Measurements from ENCODE around the gene TRPV4.

TRPV4 gene

DNA sequence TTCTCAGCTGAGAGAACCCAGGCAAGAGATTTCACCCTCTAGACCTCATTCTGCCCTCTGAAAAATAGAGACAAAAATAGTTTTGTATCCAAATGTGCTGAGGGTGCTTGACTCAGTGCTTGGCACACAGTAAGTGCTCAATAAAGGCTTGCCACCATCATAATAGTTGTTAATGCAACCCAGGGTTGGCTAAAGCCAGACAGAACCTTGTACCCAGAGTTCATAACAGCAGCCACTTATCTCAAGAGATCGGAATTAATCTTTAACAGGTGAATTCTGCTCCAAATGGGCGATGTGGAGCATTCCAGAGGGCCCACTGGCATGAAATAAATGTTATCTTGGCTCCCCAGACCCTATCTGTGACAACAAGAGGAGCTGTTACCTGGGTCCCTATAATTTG is 2.9 kb downstream of the TRPV4 start:
- DNase-seq (ENCODE audit: extremely low spot score, insufficient read length, low read depth), result no peak
- no peak for FAIRE-seq

GRCh38 chr12:109829667-109830066 is 3.5 kb downstream of the TRPV4 start:
- FAIRE-seq (no peak), DNase-seq (ENCODE audit: extremely low spot score, insufficient read length, low read depth) (no peak)

- no peak for FAIRE-seq
Measured at GRCh38 chr12:109828754-109829511, 4.3 kb downstream of the TRPV4 start.

DNA sequence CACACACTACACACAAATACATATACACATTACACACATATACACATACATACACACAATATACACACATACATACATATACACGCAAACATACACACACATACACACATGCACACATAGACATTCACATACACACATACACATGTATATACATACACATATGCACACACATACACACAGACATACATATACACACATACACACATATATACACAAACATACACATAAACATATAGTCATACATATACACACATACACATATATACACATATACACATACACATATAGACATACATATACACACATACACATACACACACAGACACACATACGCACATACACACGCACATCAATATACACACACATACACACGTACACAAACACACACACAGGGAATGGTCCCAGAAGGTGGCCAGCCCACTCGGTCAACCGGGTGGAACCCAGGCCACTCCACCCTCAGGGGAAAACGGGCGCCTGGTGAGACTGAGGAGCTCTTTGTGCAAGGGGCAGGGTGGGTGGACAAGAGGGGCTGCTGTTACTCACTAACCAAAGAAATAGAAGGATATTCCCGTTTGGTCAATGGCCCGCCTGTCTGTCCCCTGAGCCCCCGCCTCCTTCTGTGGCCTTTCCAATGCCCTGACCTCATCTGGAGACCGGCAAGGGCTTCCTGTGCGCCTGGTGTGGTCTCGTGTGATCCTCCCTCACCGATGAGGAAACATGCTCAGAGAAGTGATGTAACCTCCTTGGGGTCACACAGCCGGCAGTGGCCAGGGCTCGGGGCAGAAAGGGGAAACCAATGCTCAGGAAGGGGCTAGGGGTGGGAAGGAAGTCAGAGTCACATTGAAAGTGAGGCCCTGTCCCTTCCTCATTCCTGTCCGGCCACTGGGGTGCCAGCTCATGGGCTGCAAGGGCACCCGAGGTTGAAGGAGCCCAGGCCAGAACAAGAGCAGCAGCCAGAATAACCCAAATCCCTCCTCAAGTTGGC is 5.3 kb downstream of the TRPV4 start:
- FAIRE-seq, result no peak
- DNase-seq (ENCODE audit: extremely low spot score, insufficient read length, low read depth), result no peak

More at GRCh38 chr12:109828754-109829511, 4.3 kb downstream of the TRPV4 start:
- DNase-seq (ENCODE audit: extremely low spot score, insufficient read length, low read depth), result no peak

GRCh38 chr12:109827080-109827479 is 6.1 kb downstream of the TRPV4 start:
- no peak for FAIRE-seq

DNA sequence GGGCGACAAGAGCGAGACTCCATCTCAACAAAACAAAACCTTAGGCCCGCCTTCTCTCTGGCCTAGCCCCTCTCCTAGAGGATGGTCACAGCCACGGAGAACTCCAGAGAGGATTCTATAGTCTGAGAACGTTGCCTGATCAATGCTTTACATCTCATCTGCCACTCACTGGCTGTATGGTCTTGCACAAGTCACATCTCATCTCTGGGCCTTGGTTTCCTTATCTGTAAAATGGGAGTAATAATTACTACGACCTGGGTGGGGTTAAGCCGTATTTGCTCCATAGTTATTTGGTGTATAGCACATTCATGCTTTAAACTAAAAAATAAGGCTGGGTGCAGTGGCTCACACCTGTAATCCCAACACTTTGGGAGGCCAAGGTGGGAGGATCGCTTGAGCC is 8.5 kb downstream of the TRPV4 start:
- no peak for DNase-seq (ENCODE audit: extremely low spot score, insufficient read length, low read depth)
- no peak for FAIRE-seq

More at GRCh38 chr12:109827080-109827479, 6.1 kb downstream of the TRPV4 start:
- no peak for DNase-seq (ENCODE audit: extremely low spot score, insufficient read length, low read depth)

GRCh38 chr12:109822951-109823411 is 10.2 kb downstream of the TRPV4 start:
- DNase-seq (ENCODE audit: extremely low spot score, insufficient read length, low read depth) (no peak), FAIRE-seq (no peak)

DNA sequence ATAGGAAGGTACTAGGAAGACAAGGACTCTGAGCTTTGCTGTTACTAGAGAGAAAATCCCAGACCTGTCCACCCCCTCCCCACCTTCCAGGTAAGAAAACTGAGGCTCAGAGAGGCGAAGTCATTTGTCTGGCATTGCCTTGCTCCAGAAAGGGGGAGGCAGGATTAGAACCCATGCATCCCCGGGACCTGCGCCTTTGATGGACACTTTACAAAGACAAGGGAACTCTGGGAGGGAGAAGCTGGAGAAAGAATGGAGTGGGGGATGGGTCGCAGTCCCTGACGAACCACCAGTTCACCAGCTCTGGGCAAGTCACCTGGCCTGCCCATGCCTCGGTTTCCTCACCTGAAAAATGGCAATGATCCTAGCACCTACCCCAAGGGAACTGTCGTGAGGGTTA is 10.8 kb downstream of the TRPV4 start:
- FAIRE-seq, result no peak
- no peak for DNase-seq (ENCODE audit: extremely low spot score, insufficient read length, low read depth)

DNA sequence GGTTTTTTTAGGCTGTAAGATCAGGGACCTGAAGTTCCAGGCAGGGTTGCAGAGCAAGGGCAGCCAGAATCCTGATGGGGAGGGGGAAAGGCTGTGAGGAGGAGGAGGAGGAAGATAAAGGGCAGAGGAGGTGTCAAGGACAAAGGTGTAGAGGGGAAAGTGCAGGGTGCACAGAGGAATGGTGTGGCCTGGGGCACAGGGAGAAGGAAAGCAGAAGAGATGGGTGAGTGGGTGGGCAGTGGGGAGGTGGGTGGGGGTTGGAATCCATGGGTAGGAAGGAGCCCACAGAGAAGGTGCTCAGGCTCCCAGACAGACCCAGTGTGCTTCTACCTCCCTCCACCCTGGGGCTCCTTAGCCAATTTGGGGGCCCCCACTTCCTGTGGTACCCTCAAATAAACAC is 11.2 kb downstream of the TRPV4 start:
- FAIRE-seq (no peak), DNase-seq (ENCODE audit: extremely low spot score, insufficient read length, low read depth) (no peak)

GRCh38 chr12:109820816-109821381 is 12.3 kb downstream of the TRPV4 start:
- FAIRE-seq (no peak), DNase-seq (ENCODE audit: extremely low spot score, insufficient read length, low read depth) (no peak)

- DNase-seq (ENCODE audit: extremely low spot score, insufficient read length, low read depth) (no peak), FAIRE-seq (no peak)
Measured at GRCh38 chr12:109818905-109819500, 14.2 kb downstream of the TRPV4 start.

DNA sequence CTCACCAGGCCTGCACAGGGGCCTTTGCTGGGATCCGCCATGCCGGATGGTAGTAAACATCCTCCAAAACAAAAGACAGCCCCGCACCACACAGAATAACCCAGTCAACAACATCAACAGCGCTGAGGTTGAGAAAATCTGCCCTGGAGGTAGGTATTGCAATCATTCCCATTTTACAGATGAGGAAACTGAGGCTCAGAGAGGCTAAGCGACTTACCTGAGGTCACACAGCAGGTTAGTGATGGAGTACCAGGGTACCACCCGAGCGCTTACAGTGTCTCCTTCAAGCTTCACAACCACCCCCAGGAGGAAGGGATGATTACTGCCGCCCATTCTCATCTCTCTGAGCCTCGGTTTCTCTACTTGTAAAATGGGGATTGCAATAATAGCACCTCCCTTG is 14.9 kb downstream of the TRPV4 start:
- DNase-seq (ENCODE audit: extremely low spot score, insufficient read length, low read depth) (no peak), FAIRE-seq (no peak)

- FAIRE-seq (no peak), DNase-seq (ENCODE audit: extremely low spot score, insufficient read length, low read depth) (no peak)
Measured at GRCh38 chr12:109817627-109818231, 15.5 kb downstream of the TRPV4 start.

- no peak for FAIRE-seq
Measured at GRCh38 chr12:109816870-109817269, 16.3 kb downstream of the TRPV4 start.

DNA sequence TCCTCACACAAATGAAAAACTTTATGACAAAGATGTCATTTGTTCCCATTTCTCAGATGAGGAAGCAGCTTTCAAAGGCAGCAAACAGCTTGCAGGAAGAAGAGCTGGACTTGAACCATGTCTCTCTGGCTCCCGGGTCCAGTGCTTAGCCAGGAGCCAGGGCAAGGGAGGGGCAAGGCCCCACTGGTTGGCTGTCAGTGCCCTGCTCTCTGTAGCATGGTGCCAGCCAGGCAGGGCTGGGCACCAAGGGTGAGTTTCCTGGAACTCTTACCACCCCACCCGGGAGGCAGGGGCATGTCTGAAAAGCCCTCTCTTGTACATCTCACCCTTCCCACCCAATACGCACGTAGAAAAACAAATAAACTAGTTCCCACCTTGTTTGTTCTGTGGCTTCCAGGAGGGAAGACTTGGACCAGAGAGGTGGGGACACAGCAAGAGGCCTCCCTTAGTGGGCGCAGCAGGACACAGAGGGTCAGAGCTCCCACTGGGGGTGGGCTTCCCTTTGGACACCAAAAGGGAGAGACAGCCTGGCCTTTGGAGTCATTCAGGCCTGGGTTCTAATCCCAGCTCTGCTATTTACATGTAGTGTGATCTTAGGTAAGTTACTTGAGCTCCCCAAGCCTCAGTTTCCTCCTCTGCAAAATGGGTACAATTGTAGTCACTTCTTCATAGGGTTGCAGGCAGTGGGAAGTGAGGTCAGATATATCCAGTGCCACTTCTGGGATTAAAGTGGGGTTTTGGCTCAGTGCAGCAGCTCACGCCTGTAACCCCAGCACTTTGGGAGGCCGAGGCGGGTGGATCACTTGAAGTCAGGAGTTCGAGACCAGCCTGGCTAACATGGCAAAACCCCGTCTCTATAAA is 17.2 kb downstream of the TRPV4 start:
- no peak for FAIRE-seq
- no peak for DNase-seq (ENCODE audit: extremely low spot score, insufficient read length, low read depth)

More at GRCh38 chr12:109816870-109817269, 16.3 kb downstream of the TRPV4 start:
- no peak for DNase-seq (ENCODE audit: extremely low spot score, insufficient read length, low read depth)

DNA sequence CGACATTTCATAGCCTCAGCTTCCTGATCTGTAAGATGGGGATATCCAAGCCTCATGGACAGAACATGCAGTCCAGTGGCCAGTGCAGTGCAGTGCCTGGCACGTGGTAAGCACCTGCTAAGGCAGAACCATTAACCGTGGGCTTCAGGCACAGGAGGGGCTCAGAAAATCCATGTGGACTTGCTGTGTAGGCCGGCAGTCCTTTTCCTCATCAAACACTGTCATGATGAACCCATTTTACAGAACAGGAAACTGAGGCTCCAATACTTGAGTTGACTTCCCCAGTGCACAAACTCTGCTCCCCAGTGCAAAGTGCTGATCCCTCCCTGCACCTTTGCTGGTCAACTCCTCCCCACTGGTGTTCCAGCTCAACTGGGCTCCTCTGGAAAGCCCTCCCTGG is 18.0 kb downstream of the TRPV4 start:
- no peak for DNase-seq (ENCODE audit: extremely low spot score, insufficient read length, low read depth)
- no peak for FAIRE-seq

DNA sequence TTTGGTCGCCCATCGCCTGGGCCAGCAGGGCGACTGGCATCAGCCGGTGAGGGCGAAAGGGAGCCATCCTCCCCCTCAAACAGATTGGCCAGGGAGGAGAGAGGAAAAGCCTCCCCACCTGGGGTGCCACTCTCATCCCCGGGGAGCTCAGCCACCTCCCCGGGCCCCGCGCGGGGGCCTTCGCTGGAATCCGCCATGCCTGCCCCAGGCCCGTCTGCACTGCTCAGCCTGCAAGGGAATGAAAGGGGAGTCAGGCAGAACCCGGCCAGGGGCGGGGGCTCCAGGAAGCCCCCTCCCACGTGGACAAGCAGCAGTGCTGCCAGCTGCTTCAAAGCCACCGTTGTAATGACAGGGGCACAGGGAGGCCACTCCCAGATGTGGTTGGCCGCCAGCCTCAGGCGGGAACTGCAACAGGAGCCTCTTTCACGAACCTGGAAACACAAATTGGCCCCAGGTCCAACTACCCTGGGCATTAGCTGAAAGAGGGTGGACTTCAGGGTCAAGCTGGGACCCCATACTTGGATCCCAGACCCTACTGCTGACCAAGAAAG is 18.5 kb downstream of the TRPV4 start:
- DNase-seq (ENCODE audit: extremely low spot score, insufficient read length, low read depth) (no peak), FAIRE-seq (no peak)

DNA sequence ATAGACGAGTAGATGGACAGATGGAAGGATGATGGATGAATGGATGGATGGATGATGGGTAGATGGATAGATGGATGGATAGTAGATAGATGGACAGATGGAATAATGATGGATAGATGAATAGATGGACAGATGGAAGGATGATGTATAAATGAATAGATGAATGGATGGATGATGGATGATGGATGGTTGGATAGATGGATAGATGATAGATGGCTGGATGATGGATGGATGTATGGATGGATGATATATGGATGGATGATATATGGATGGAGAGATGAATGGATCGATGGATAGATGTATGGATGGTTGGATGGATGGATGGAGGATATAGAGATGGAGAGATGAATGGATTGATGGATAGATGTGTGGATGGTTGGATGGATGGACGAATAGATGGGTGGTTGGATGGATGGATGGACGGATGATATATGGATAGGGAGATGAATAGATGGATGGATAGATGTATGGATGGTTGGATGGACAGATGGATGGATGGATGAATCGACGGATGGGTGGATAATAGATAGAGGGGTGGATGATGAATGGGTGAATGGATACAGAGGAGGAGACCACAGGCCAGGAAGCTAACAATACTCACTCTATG is 19.3 kb downstream of the TRPV4 start:
- FAIRE-seq, result no peak
- no peak for DNase-seq (ENCODE audit: extremely low spot score, insufficient read length, low read depth)
